Retinal pigment epithelial cell (primary cell): Measurements from ENCODE around the gene GABRG3.

Experiments used
- DNase-seq: peaks from one replicate; pipeline ENCODE4 v3.0.0-alpha.2; 2010; ENCODE audit warnings: low read depth
- H3K4me3 ChIP-seq: 2 replicates; pipeline ENCODE4 v1.5.1; 2011; ENCODE audit warnings: mild to moderate bottlenecking, low read length, control low read depth, moderate library complexity
- TF ChIP-seq, protein P1 (sequence below): conservative IDR thresholded peaks from 2 replicates; pipeline ENCODE4 v1.5.1; 2011; ENCODE audit warnings: low read depth, low read length, control low read depth, inconsistent platforms

Gene GABRG3

DNA sequence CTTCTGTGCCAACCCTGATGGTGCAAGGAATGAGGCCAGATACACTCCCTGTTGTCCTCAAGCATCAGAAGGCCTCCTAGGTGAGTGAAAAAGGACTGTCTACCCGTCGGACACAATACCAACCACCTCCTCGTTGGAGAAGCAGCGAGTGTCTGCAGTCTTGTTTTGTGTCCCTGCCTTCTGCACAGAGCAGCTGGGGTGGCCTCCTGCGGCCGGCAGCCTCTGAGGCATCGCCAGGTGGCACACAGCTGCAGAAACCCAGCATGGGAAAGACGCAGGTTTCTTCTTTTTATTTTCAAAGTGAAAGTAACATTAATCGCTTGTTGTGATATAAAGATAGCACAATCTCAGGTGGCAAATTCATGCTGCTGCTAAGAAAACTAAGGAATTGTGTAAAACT lies 618.3 kb downstream of the GABRG3 start:
- DNase-seq = no peak
- TF ChIP-seq, protein P1, sequence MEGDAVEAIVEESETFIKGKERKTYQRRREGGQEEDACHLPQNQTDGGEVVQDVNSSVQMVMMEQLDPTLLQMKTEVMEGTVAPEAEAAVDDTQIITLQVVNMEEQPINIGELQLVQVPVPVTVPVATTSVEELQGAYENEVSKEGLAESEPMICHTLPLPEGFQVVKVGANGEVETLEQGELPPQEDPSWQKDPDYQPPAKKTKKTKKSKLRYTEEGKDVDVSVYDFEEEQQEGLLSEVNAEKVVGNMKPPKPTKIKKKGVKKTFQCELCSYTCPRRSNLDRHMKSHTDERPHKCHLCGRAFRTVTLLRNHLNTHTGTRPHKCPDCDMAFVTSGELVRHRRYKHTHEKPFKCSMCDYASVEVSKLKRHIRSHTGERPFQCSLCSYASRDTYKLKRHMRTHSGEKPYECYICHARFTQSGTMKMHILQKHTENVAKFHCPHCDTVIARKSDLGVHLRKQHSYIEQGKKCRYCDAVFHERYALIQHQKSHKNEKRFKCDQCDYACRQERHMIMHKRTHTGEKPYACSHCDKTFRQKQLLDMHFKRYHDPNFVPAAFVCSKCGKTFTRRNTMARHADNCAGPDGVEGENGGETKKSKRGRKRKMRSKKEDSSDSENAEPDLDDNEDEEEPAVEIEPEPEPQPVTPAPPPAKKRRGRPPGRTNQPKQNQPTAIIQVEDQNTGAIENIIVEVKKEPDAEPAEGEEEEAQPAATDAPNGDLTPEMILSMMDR = no peak
- H3K4me3 ChIP-seq = no peak overlapping the region

DNA sequence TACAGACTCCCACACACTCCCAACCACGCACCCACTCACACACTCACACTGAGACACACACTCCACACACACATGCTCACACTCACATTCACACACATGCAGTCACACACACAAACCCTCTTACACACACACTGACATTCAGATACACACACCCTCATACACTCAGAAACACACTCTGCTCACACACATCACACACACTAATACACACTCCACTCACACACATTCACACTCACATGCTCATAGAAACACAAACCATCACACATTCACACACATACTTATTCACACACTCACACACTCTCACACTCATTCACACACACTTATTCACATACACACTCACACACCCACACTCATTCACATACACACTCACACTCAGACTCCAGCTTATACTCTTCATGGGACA lies 618.8 kb downstream of the GABRG3 start:
- no peak for DNase-seq
- TF ChIP-seq, protein P1 = no peak
- no peak overlapping the region for H3K4me3 ChIP-seq
